Vagina (tissue), 2 donors: Measurements from ENCODE around the gene BLOC1S6.

Source experiments
- CTCF ChIP-seq, 3 experiments: fragments of 450-650 bp in 2 of 3; fragments of 200-600 bp in 1 of 3; sonication (generic) in 1 of 3; IDR thresholded peaks; one replicate each; pipeline ENCODE4 v1.5.1; 2017 to 2019; ENCODE audit warnings: antibody characterized with exemption in 3 of 3, mild to moderate bottlenecking in 2 of 3, moderate library complexity in 2 of 3
- POLR2A ChIP-seq, 2 donors: fragments of 450-650 bp; IDR thresholded peaks; one replicate each; pipeline ENCODE4 v1.6.1; 2017; ENCODE audit warnings: antibody characterized with exemption in 2 of 2, mild to moderate bottlenecking in 2 of 2, moderate library complexity in 2 of 2

- TF ChIP-seq CTCF (IDR thresholded peaks at IDR 0.05) = no peak
- no peak for TF ChIP-seq POLR2A (IDR thresholded peaks at IDR 0.05)
These were observed 41.0 kb downstream of the BLOC1S6 start for GRCh38 chr15:45628136-45628535.
